Measurements from ENCODE around the gene LAMTOR3. TPM values are rescaled to one million over a fixed set of nuclear protein-coding genes. Genes with fewer than 3 reads are reported as not detected.

The LAMTOR3 gene
- polyA plus RNA-seq, 1 experiment: 66.3 TPM

DNA sequence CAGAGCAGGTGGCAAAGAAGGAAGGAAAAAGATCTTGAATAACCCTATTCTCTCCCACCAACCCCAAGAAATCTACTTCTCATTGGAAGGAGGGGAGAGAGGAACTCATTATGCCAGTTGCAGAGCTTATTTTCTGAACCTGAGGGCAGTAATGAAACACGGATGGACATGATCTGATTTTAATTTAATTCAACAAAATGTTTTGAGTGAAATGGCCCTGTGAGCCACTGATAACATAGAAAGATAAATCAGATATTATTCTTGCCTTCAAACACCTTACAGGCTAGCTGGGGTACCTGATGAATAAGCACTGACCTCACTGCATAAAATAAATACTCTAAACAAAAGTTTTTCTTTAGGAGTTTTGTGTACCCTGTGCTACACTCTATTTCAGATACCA is 47.3 kb downstream of the LAMTOR3 start:
- no peaks in the 10 kb centered on the region for H3K9me3 ChIP-seq (ENCODE audit: control insufficient read depth, insufficient read depth, low read length)
- H3K27me3 ChIP-seq (ENCODE audit: control insufficient read depth, insufficient read depth, low read length): peaks cover 5% of the 10 kb centered on the region
- TF ChIP-seq, protein P1, sequence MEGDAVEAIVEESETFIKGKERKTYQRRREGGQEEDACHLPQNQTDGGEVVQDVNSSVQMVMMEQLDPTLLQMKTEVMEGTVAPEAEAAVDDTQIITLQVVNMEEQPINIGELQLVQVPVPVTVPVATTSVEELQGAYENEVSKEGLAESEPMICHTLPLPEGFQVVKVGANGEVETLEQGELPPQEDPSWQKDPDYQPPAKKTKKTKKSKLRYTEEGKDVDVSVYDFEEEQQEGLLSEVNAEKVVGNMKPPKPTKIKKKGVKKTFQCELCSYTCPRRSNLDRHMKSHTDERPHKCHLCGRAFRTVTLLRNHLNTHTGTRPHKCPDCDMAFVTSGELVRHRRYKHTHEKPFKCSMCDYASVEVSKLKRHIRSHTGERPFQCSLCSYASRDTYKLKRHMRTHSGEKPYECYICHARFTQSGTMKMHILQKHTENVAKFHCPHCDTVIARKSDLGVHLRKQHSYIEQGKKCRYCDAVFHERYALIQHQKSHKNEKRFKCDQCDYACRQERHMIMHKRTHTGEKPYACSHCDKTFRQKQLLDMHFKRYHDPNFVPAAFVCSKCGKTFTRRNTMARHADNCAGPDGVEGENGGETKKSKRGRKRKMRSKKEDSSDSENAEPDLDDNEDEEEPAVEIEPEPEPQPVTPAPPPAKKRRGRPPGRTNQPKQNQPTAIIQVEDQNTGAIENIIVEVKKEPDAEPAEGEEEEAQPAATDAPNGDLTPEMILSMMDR (IDR thresholded peaks at IDR 0.05; ENCODE audit: low read depth, low read length): no peak
- no peak overlapping the region for H3K27ac ChIP-seq (ENCODE audit: low read depth, low read length)
- no peak overlapping the region for H3K4me3 ChIP-seq (ENCODE audit: low read depth, low read length)
- ChIA-PET POLR2A (no interaction called here), CTCF (no interaction called here)
- no peak for DNase-seq (ENCODE audit: low read depth, low spot score)

DNA sequence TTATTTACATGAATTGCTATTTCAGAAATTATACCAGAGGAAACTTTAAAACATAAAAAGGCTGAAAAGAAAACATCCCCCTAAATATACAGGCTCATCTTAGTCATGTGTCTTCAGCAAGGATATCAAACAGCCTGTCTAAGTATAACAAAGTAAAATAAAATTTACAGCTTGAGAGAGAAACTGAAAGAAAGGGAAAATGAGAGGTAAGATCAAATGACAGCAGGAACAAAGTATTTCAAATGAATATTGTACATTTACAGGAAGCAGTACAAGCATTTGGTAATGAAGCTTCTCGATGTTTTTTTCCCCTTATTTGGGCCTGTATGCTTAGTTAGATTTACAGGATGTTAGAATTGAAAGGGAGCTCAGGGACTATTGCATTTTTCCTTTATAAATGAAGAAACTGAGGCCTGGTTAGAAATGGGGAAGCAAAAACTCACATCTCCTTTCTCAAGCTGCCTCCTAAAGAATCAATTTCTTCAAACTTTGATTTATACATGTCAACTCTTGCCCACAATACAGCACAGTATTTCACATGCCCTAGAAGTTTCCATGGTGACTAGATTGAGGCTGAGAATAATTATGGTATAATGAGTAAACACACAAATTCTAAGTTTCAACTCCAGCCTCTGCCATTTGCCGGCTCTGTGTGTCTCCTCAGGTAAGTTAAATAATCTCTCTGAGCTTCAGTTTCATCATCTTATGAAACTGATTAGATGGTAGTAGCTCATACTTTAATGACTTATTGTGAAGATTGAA is 48.3 kb downstream of the LAMTOR3 start:
- no peaks in the 10 kb centered on the region for H3K9me3 ChIP-seq (ENCODE audit: control insufficient read depth, insufficient read depth, low read length)
- H3K27me3 ChIP-seq (ENCODE audit: control insufficient read depth, insufficient read depth, low read length): peaks cover 5% of the 10 kb centered on the region
- no peak overlapping the region for H3K27ac ChIP-seq (ENCODE audit: low read depth, low read length)
- DNase-seq (ENCODE audit: low read depth, low spot score): no peak
- ChIA-PET POLR2A (no interaction called here), CTCF (no interaction called here)
- TF ChIP-seq, protein P1 (IDR thresholded peaks at IDR 0.05; ENCODE audit: low read depth, low read length): no peak
- H3K4me3 ChIP-seq (ENCODE audit: low read depth, low read length): no peak overlapping the region

DNA sequence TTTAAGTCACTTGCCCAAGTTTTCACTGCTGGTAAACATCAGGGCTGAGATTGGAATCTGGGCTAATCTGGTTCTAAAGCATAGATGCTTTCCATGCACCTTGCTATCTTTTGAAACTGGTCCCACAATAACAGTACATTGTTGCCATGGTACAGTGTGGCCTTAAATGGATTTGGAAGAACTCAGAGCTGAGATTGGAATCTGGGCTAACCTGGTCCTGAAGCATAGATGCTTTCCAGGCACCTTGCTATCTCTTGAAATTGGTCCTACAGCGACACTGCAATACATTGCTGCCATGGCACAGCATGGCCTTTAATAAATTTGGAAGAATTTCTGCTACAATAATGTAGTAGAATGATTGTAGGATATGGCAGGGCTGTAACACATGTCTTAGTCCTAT is 49.0 kb downstream of the LAMTOR3 start:
- H3K27ac ChIP-seq (ENCODE audit: low read depth, low read length): no peak overlapping the region
- no peak for DNase-seq (ENCODE audit: low read depth, low spot score)
- TF ChIP-seq, protein P1 (IDR thresholded peaks at IDR 0.05; ENCODE audit: low read depth, low read length): no peak
- ChIA-PET CTCF (no interaction called here), POLR2A (no interaction called here)
- no peaks in the 10 kb centered on the region for H3K9me3 ChIP-seq (ENCODE audit: control insufficient read depth, insufficient read depth, low read length)
- no peak overlapping the region for H3K4me3 ChIP-seq (ENCODE audit: low read depth, low read length)
- H3K27me3 ChIP-seq (ENCODE audit: control insufficient read depth, insufficient read depth, low read length): peaks cover 5% of the 10 kb centered on the region

DNA sequence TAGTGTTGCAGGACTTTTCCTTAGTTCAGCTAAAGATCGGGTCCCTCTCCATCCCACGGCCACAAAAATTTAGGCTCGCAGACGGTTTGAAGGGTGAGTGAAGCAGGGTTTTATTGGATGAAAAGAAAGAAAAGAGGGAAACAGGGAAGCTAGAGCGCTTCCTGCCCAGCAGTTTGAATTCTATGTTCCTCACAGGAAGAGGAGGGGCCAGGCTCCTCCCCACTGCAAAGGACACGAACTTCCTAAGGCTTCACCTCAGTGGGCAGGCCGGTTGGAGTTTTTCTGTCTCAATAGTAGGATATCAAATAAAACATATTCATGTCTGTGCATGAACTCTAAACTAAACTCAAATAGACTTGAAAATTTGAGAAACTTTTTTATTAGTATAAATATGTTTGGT is 50.2 kb downstream of the LAMTOR3 start:
- no peak for DNase-seq (ENCODE audit: low read depth, low spot score)
- no peak overlapping the region for H3K4me3 ChIP-seq (ENCODE audit: low read depth, low read length)
- TF ChIP-seq, protein P1 (IDR thresholded peaks at IDR 0.05; ENCODE audit: low read depth, low read length): no peak
- POLR2A ChIA-PET: no interaction called here
- H3K27me3 ChIP-seq (ENCODE audit: control insufficient read depth, insufficient read depth, low read length): peaks cover 2% of the 10 kb centered on the region
- no peak overlapping the region for H3K27ac ChIP-seq (ENCODE audit: low read depth, low read length)
- H3K9me3 ChIP-seq (ENCODE audit: control insufficient read depth, insufficient read depth, low read length): no peaks in the 10 kb centered on the region
- CTCF ChIA-PET: interaction anchor here (0.9 kb wide), 1 partner anchor 35 kb away, joined by 3 read pairs; no protein-coding TSS in a partner anchor

DNA sequence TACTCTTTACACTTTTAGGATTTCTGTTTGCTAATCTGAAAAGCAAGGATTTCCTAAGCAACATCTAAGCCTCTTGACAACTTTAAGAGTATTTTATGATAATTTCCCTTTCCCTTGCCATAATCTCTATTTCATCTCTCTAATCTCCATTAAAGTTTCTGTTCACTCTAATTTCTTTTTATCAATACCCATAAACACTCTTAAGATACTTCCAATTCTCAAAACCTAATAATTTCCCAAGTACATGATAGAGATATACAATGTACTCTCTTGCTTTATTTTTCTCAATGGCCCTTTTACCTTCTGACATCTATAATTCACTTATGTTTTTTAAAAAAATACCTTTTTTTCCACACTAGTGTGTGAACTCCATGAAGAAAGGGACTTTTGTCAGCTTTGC is 50.8 kb downstream of the LAMTOR3 start:
- Histone ChIP-seq H3K9me3 (ENCODE audit: control insufficient read depth, insufficient read depth, low read length) (no peaks in the 10 kb centered on the region), H3K4me3 (ENCODE audit: low read depth, low read length) (no peak overlapping the region), H3K27me3 (ENCODE audit: control insufficient read depth, insufficient read depth, low read length) (peaks cover 2% of the 10 kb centered on the region), H3K27ac (ENCODE audit: low read depth, low read length) (no peak overlapping the region)
- DNase-seq (ENCODE audit: low read depth, low spot score): no peak
- TF ChIP-seq, protein P1 (IDR thresholded peaks at IDR 0.05; ENCODE audit: low read depth, low read length): no peak
- POLR2A ChIA-PET: no interaction called here
- CTCF ChIA-PET: no interaction called here
